Tibial nerve (tissue), 4 donors: ENCODE data around the gene IFI44. TPM values are rescaled to one million over a fixed set of nuclear protein-coding genes. Genes with fewer than 3 reads are reported as not detected.
A peak's percentile ranks its signal among the peaks of the same experiment; 100 is the strongest.

Experiments used
- DNase-seq, 2 donors: peaks; one replicate each; pipeline ENCODE4 v3.0.0-alpha.2; 2019; ENCODE audit warnings: low spot score in 2 of 2
- H3K27ac ChIP-seq, 4 donors: fragments of 200-600 bp; sonication (generic) in 3 of 4; one replicate each; pipeline ENCODE4 v1.5.1; 2017 to 2019; ENCODE audit warnings: mild to moderate bottlenecking in 1 of 4
- H3K27me3 ChIP-seq, 2 donors: fragments of 200-600 bp; sonication (generic) in 1 of 2; one replicate each; pipeline versions ENCODE4 v1.5.1 to v1.6.0; 2017 to 2019
- H3K36me3 ChIP-seq, 3 donors: fragments of 200-600 bp; sonication (generic); one replicate each; pipeline ENCODE4 v1.5.1; 2018 to 2019
- H3K4me1 ChIP-seq, 4 donors: fragments of 200-600 bp; sonication (generic) in 3 of 4; one replicate each; pipeline ENCODE4 v1.5.1; 2017 to 2019
- H3K4me3 ChIP-seq, 4 donors: fragments of 200-600 bp; sonication (generic) in 3 of 4; one replicate each; pipeline ENCODE4 v1.5.1; 2017 to 2019; ENCODE audit warnings: mild to moderate bottlenecking in 1 of 4, moderate library complexity in 1 of 4
- H3K9me3 ChIP-seq, 4 donors: fragments of 200-600 bp; sonication (generic) in 3 of 4; one replicate each; pipeline ENCODE4 v1.5.1; 2017 to 2019
- EP300 ChIP-seq, 2 donors: sonication (generic); formaldehyde crosslinking; IDR thresholded peaks; one replicate each; pipeline ENCODE4 v1.6.1; 2017; ENCODE audit warnings: antibody characterized with exemption in 2 of 2, mild to moderate bottlenecking in 1 of 2
- POLR2A ChIP-seq, 2 donors: fragments of 450-650 bp; IDR thresholded peaks; one replicate each; pipeline ENCODE4 v1.6.1; 2017; ENCODE audit warnings: antibody characterized with exemption in 2 of 2, mild to moderate bottlenecking in 2 of 2, moderate library complexity in 2 of 2
- WGBS, 2 donors: methylation state at CpG; one replicate each; pipeline ENCODE4 v1.1.5; 2018; 5-methylcytosine and 5-hydroxymethylcytosine counted together
- total RNA-seq, 4 donors: library from RNA; depleted of rRNA; stranded (reverse); fragments of >200 nt; gene quantifications; one replicate each; pipeline ENCODE4 v1.1.0, GENCODE V29; 2016
- TF ChIP-seq, protein P1 (sequence below), 5 experiments: fragments of 200-600 bp in 3 of 5; fragments of 450-650 bp in 2 of 5; sonication (generic) in 3 of 5; IDR thresholded peaks; one replicate each; pipeline ENCODE4 v1.5.1; 2016 to 2019; ENCODE audit warnings: antibody characterized with exemption in 5 of 5, mild to moderate bottlenecking in 3 of 5, moderate library complexity in 2 of 5

IFI44 gene
- total RNA-seq, 4 donors from 2014 or later = 19.8 to 39.8 (median 27.3) TPM

DNA sequence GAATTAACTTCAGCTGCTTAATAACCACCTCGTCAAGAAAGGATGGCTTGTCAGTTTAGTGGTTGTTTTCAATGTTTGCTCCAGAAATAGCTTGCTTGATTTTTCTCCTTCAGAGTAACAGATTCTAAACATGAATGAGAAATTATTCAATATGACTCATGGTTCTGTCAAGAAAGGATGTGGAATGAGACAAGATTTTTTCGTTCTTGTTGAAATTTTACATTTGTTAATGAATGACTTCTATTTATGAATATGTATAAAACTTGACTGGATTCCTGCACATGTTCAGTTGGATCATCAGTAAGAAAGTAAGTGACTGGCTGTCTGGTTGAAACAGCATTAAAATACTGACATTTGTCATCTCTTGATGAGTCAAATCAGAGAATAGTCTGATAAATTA is 38.3 kb downstream of the IFI44 start:
- H3K4me1 ChIP-seq = peaks cover 0 to 10% (median 0%) of the 10 kb centered on the region in 4 donors
- H3K27ac ChIP-seq = peak overlapping the region in 3 of 4 donors; percentile 30 to 63 (median 53)
- 39 to 46% methylated on average over 2 of the region's 2 CpGs for WGBS, 2 donors
- H3K9me3 ChIP-seq = no peaks in the 10 kb centered on the region
- DNase-seq = no peak
- no peak overlapping the region for H3K4me3 ChIP-seq
- H3K36me3 ChIP-seq = no peaks in the 10 kb centered on the region
- TF ChIP-seq, protein P1, sequence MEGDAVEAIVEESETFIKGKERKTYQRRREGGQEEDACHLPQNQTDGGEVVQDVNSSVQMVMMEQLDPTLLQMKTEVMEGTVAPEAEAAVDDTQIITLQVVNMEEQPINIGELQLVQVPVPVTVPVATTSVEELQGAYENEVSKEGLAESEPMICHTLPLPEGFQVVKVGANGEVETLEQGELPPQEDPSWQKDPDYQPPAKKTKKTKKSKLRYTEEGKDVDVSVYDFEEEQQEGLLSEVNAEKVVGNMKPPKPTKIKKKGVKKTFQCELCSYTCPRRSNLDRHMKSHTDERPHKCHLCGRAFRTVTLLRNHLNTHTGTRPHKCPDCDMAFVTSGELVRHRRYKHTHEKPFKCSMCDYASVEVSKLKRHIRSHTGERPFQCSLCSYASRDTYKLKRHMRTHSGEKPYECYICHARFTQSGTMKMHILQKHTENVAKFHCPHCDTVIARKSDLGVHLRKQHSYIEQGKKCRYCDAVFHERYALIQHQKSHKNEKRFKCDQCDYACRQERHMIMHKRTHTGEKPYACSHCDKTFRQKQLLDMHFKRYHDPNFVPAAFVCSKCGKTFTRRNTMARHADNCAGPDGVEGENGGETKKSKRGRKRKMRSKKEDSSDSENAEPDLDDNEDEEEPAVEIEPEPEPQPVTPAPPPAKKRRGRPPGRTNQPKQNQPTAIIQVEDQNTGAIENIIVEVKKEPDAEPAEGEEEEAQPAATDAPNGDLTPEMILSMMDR (IDR thresholded peaks at IDR 0.05) = no peak
- TF ChIP-seq POLR2A (IDR thresholded peaks at IDR 0.05) (no peak), EP300 (IDR thresholded peaks at IDR 0.05) (no peak)
- no peaks in the 10 kb centered on the region for H3K27me3 ChIP-seq

DNA sequence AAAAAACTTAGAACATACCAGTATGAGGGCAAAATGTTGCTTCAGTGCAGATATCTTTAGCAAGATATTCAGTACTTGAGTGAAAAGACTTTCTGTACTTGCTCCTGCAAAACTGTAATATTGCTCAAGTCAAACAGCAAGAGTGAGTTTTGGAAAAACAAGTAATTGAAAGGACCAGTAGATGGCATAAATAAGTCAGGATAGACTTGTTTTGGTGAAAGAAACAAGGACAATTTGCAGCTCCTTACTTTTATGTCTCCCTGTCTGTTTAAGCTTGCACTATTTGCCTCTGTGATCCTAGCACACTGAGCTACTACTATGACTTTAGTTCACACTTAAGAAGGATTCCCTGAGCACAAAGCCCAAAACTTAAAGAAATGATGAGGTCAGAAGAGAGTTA is 39.1 kb downstream of the IFI44 start:
- Histone ChIP-seq H3K27ac (peak overlapping the region; percentile 11 to 63 (median 42)), H3K4me1 (peaks cover 0 to 10% (median 0%) of the 10 kb centered on the region in 4 donors), H3K27me3 (no peaks in the 10 kb centered on the region), H3K36me3 (no peaks in the 10 kb centered on the region), H3K4me3 (no peak overlapping the region), H3K9me3 (no peaks in the 10 kb centered on the region)
- no peak for TF ChIP-seq POLR2A (IDR thresholded peaks at IDR 0.05)
- TF ChIP-seq, protein P1 (IDR thresholded peaks at IDR 0.05) = peak in 4 of 5 experiments; percentile 12 to 47 (median 30)
- DNase-seq = no peak

DNA sequence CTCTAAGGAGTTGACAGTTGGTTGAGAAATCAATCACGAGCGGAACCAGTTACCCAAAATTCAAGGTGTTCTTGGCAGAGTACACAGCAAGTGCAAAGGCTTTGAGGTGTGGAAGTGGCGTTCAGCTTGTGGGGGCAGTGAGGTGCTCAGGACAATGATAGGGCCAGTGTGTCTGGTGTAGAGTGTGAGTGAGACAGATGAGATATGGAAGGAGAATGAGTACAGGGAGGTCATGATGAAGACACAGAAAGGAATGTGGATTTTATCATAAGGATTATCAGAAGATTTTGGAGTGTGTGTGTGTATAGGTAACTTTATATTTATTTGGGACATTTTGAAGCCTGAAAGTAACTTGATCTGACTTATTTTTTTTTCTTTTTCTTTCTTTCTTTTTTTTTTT is 40.9 kb downstream of the IFI44 start:
- Histone ChIP-seq H3K36me3 (no peaks in the 10 kb centered on the region), H3K4me1 (peaks cover 0 to 10% (median 0%) of the 10 kb centered on the region in 4 donors), H3K27me3 (no peaks in the 10 kb centered on the region), H3K27ac (no peak overlapping the region), H3K4me3 (no peak overlapping the region), H3K9me3 (no peaks in the 10 kb centered on the region)
- TF ChIP-seq EP300 (IDR thresholded peaks at IDR 0.05) = no peak
- TF ChIP-seq, protein P1 (IDR thresholded peaks at IDR 0.05) = no peak
- no peak for TF ChIP-seq POLR2A (IDR thresholded peaks at IDR 0.05)
- DNase-seq = no peak
- WGBS, 2 donors = 94 to 98% methylated on average over 3 of the region's 3 CpGs

DNA sequence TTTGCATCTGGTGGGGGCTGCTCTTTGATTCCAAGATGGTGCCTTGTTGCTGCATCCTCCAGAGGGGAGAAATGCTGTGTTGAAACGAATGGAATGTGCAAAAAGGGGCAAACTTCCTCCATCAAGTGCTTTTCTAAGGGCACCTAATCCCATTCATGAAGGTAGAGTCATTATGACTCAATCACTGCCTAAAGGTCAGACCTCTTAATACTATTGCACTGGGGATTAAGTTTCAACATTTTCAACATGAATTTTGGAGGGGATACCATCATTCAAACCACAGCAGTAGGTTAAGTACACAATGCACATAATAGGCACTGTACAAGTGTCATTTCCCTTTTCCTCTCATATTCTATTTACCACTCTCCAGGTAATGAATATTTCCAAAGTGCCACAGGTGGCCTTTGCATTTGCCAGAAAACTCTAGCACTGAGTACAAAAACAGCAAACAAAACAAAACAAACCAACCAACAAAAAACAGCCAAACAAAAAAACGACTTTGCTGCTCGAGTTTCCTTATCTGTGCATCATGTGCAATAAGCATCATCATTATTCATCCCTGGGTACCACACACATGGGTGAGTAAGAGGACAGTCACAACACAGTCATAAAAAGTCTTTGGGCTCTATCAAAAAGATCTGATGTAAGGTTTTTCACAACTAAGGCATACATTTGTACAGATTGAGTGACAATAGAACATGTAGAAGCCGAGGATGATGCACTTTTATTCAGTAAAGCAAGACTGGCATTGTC is 42.5 kb downstream of the IFI44 start:
- TF ChIP-seq, protein P1 (IDR thresholded peaks at IDR 0.05) = no peak
- no peak for TF ChIP-seq EP300 (IDR thresholded peaks at IDR 0.05)
- no peak for TF ChIP-seq POLR2A (IDR thresholded peaks at IDR 0.05)
- WGBS, 2 donors = 66 to 72% methylated on average over 4 of the region's 4 CpGs
- H3K4me3 ChIP-seq = no peak overlapping the region

DNA sequence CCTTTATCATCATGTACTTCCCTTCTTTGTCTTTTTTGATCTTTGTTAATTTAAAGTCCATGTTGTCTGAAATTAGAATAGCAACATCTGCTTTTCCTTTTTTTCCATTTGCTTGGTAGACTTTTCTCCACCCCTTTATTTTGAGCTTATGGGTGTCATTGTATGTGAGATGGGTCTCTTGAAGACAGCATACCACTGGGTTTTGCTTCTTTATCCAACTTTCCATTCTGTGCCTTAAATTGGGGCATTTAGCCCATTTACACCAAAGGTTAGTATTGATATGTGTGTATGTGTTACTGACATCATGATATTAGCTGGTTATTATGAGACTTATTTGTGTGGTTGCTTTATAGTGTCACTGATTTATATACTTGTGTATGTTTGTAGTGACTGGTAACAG is 50.2 kb downstream of the IFI44 start:
- H3K27ac ChIP-seq = no peak overlapping the region
- TF ChIP-seq, protein P1 (IDR thresholded peaks at IDR 0.05) = no peak
- no peak for TF ChIP-seq EP300 (IDR thresholded peaks at IDR 0.05)
- no peak for TF ChIP-seq POLR2A (IDR thresholded peaks at IDR 0.05)
- DNase-seq = no peak

More for the DNA sequence above, 42.5 kb downstream of the IFI44 start:
- no peak for DNase-seq
- Histone ChIP-seq H3K36me3 (no peaks in the 10 kb centered on the region), H3K27ac (no peak overlapping the region), H3K27me3 (no peaks in the 10 kb centered on the region), H3K4me1 (peaks cover 0 to 10% (median 0%) of the 10 kb centered on the region in 4 donors), H3K9me3 (no peaks in the 10 kb centered on the region)

More for the DNA sequence above, 50.2 kb downstream of the IFI44 start:
- no peak overlapping the region for H3K4me3 ChIP-seq
- no peaks in the 10 kb centered on the region for H3K36me3 ChIP-seq
- peaks cover 0 to 18% (median 2%) of the 10 kb centered on the region in 4 donors for H3K9me3 ChIP-seq
- H3K27me3 ChIP-seq = no peaks in the 10 kb centered on the region
- H3K4me1 ChIP-seq = no peaks in the 10 kb centered on the region
